ENCODE results near the gene LGALS9B.
"Not testable (repeated sequence)": the region's sequence is repeated elsewhere in the genome, so short reads cannot be mapped to it uniquely, and the experiment has no call there.

GRCh38 chr17:20516986-20517385 is 49.6 kb upstream of the LGALS9B start:
- TF ChIP-seq CTCF (IDR thresholded peaks at IDR 0.05; ENCODE audit: poor library complexity); EZH2 (IDR thresholded peaks at IDR 0.05; ENCODE audit: borderline replicate concordance); EZH2phosphoT487 (IDR thresholded peaks at IDR 0.05; ENCODE audit: low read depth, severe bottlenecking, unreplicated experiment): not testable (repeated sequence)
